WTC11 (cell line): ENCODE results near the gene PICK1. TPM values are rescaled to one million over a fixed set of nuclear protein-coding genes. Genes with fewer than 3 reads are reported as not detected.

ENCODE experiments used
- ATAC-seq: fragments of 200-7000 bp; cut with Tn5 transposase; 2 replicates; pipeline ENCODE4 v1.10.0; 2021; ENCODE audit warnings: mild to moderate bottlenecking, moderate library complexity
- CTCF ChIA-PET: fragments of 300-600 bp; sonication (Branson Sonifier 250); formaldehyde crosslinking; loops from one replicate; lab custom pipeline; 2021; ENCODE audit warnings: antibody characterized with exemption; lab: Charles Lee
- POLR2A ChIA-PET: fragments of 350-600 bp; sonication (Branson Sonifier 250); formaldehyde crosslinking; loops from one replicate; lab custom pipeline; 2021; ENCODE audit warnings: antibody characterized with exemption; lab: Charles Lee
- DNase-seq: peaks from one replicate; pipeline ENCODE4 v3.0.0; 2021; ENCODE audit warnings: low spot score
- H3K27ac Mint-ChIP-seq: 2 replicates; pipeline ENCODE4 v1.8.0; 2021; ENCODE audit warnings: mixed read lengths
- H3K27me3 Mint-ChIP-seq: 2 replicates; pipeline ENCODE4 v1.8.0; 2021; ENCODE audit warnings: low read depth, mild to moderate bottlenecking, moderate library complexity, mixed read lengths
- H3K36me3 Mint-ChIP-seq: 2 replicates; pipeline ENCODE4 v1.8.0; 2021; ENCODE audit warnings: mixed read lengths
- H3K4me1 Mint-ChIP-seq: 2 replicates; pipeline ENCODE4 v1.8.0; 2022; ENCODE audit warnings: mixed read lengths
- H3K4me3 Mint-ChIP-seq: 2 replicates; pipeline ENCODE4 v1.8.0; 2021; ENCODE audit warnings: mild to moderate bottlenecking, moderate library complexity, mixed read lengths
- H3K9me3 Mint-ChIP-seq: 2 replicates; pipeline ENCODE4 v1.8.0; 2021; ENCODE audit warnings: mixed read lengths
- CREB1 ChIP-seq: sonication (generic); formaldehyde crosslinking; IDR thresholded peaks from 2 replicates; pipeline ENCODE4 v1.8.0; 2023; ENCODE audit warnings: mild to moderate bottlenecking, missing genetic modification reagents
- FOXJ3 ChIP-seq: sonication (generic); formaldehyde crosslinking; IDR thresholded peaks from 2 replicates; pipeline ENCODE4 v1.9.0; 2021; ENCODE audit warnings: missing genetic modification reagents, mild to moderate bottlenecking, borderline replicate concordance
- GABPB1 ChIP-seq: sonication (generic); formaldehyde crosslinking; IDR thresholded peaks from 2 replicates; pipeline ENCODE4 v1.8.1; 2023; ENCODE audit warnings: mild to moderate bottlenecking, missing genetic modification reagents
- GTF2I ChIP-seq: fragments of 250-450 bp; sonication (Bioruptor Pico); conservative IDR thresholded peaks from 2 replicates; pipeline ENCODE4 v1.4.0; 2021; ENCODE audit warnings: mild to moderate bottlenecking
- IRF2 ChIP-seq: sonication (generic); formaldehyde crosslinking; IDR thresholded peaks from 2 replicates; pipeline ENCODE4 v1.8.0; 2022; ENCODE audit warnings: low read depth, missing genetic modification reagents, borderline replicate concordance
- JAZF1 ChIP-seq: fragments of 250-450 bp; sonication (Bioruptor Pico); IDR thresholded peaks from 2 replicates; pipeline ENCODE4 v1.9.0; 2021; ENCODE audit warnings: moderate library complexity, mild to moderate bottlenecking, inconsistent platforms
- NFE2L1 ChIP-seq: sonication (generic); formaldehyde crosslinking; IDR thresholded peaks from 2 replicates; pipeline ENCODE4 v1.8.1; 2023; ENCODE audit warnings: missing genetic modification reagents
- OVOL2 ChIP-seq: fragments of 250-450 bp; sonication (Bioruptor Pico); IDR thresholded peaks from 2 replicates; pipeline ENCODE4 v1.9.0; 2021; ENCODE audit warnings: mild to moderate bottlenecking, borderline replicate concordance
- PRRX2 ChIP-seq: fragments of 250-450 bp; sonication (Bioruptor Pico); IDR thresholded peaks from 2 replicates; pipeline ENCODE4 v1.8.0; 2021; ENCODE audit warnings: mild to moderate bottlenecking
- RORB ChIP-seq: fragments of 250-450 bp; sonication (Bioruptor Pico); IDR thresholded peaks from 2 replicates; pipeline ENCODE4 v1.9.0; 2021; ENCODE audit warnings: mild to moderate bottlenecking
- SMAD4 ChIP-seq: sonication (generic); formaldehyde crosslinking; IDR thresholded peaks from 2 replicates; pipeline ENCODE4 v1.8.0; 2022; ENCODE audit warnings: mild to moderate bottlenecking, missing genetic modification reagents
- SOX15 ChIP-seq: fragments of 250-450 bp; sonication (Bioruptor Pico); IDR thresholded peaks from 2 replicates; pipeline ENCODE4 v1.9.0; 2021; ENCODE audit warnings: mild to moderate bottlenecking
- TEAD4 ChIP-seq: sonication (generic); formaldehyde crosslinking; IDR thresholded peaks from 2 replicates; pipeline ENCODE4 v1.8.0; 2022; ENCODE audit warnings: mild to moderate bottlenecking, missing genetic modification reagents
- TP53 ChIP-seq: sonication (generic); formaldehyde crosslinking; IDR thresholded peaks from 2 replicates; pipeline ENCODE4 v1.8.1; 2023; ENCODE audit warnings: mild to moderate bottlenecking, missing genetic modification reagents
- ZNF232 ChIP-seq: sonication (generic); formaldehyde crosslinking; IDR thresholded peaks from 2 replicates; pipeline ENCODE4 v1.8.0; 2022; ENCODE audit warnings: mild to moderate bottlenecking, missing genetic modification reagents
- ZNF671 ChIP-seq: fragments of 250-450 bp; sonication (Bioruptor Pico); IDR thresholded peaks from 2 replicates; pipeline ENCODE4 v1.8.0; 2021; ENCODE audit warnings: mild to moderate bottlenecking
- total RNA-seq: library from RNA; stranded (reverse); gene quantifications from 3 replicates; pipeline ENCODE4 v1.2.3, GENCODE V29; 2021
- TF ChIP-seq, protein P1 (sequence below): fragments of 250-450 bp; sonication (Bioruptor Pico); IDR thresholded peaks from 2 replicates; pipeline ENCODE4 v1.9.0; 2021; ENCODE audit warnings: mild to moderate bottlenecking
- TF ChIP-seq, protein P2 (sequence below): fragments of 250-450 bp; sonication (Bioruptor Pico); IDR thresholded peaks from 2 replicates; pipeline ENCODE4 v1.9.0; 2021; ENCODE audit warnings: mild to moderate bottlenecking
- TF ChIP-seq, protein P3 (sequence below): sonication (generic); formaldehyde crosslinking; IDR thresholded peaks from 2 replicates; pipeline ENCODE4 v1.8.0; 2023; ENCODE audit warnings: mild to moderate bottlenecking, missing genetic modification reagents
- TF ChIP-seq, protein P4 (sequence below): sonication (generic); formaldehyde crosslinking; IDR thresholded peaks from 2 replicates; pipeline ENCODE4 v1.8.1; 2022; ENCODE audit warnings: mild to moderate bottlenecking, moderate library complexity, missing genetic modification reagents
- TF ChIP-seq, protein P5 (sequence below): fragments of 250-450 bp; sonication (Bioruptor Pico); conservative IDR thresholded peaks from 2 replicates; pipeline ENCODE4 v1.9.0; 2021; ENCODE audit warnings: mild to moderate bottlenecking

PICK1 gene
- total RNA-seq, 1 experiment from 2014 or later = 33.4 TPM

DNA sequence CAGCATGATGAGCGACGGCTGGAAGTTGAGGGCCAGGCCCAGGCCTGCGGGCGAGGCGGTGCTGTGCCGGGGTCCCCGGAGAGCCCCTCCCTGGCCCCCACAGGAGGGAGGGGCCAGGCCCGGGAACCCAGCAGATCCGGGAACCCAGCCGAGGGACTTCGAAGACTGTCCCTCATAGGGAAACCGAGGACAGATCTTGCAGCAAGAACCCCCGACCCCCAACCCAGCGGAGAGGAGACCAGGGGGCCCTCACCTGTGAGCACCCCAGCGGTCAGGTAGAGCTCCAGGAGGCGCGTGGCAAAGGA, 24.4 kb downstream of the PICK1 start:
- DNase-seq (no peak), ATAC-seq (no peak)
- Mint-ChIP-seq H3K27me3 (peaks cover 24% of the 10 kb centered on the region), H3K9me3 (no peaks in the 10 kb centered on the region), H3K4me1 (peaks cover 4% of the 10 kb centered on the region; the same call in 1 of the 2 replicates), H3K27ac (no peak overlapping the region), H3K36me3 (no peaks in the 10 kb centered on the region), H3K4me3 (no peak overlapping the region; the same call in 1 of the 2 replicates)
- no peak for TF ChIP-seq ZNF232 (CRISPR knock-in tag)
- no peak for TF ChIP-seq FOXJ3
- TF ChIP-seq, protein P1, sequence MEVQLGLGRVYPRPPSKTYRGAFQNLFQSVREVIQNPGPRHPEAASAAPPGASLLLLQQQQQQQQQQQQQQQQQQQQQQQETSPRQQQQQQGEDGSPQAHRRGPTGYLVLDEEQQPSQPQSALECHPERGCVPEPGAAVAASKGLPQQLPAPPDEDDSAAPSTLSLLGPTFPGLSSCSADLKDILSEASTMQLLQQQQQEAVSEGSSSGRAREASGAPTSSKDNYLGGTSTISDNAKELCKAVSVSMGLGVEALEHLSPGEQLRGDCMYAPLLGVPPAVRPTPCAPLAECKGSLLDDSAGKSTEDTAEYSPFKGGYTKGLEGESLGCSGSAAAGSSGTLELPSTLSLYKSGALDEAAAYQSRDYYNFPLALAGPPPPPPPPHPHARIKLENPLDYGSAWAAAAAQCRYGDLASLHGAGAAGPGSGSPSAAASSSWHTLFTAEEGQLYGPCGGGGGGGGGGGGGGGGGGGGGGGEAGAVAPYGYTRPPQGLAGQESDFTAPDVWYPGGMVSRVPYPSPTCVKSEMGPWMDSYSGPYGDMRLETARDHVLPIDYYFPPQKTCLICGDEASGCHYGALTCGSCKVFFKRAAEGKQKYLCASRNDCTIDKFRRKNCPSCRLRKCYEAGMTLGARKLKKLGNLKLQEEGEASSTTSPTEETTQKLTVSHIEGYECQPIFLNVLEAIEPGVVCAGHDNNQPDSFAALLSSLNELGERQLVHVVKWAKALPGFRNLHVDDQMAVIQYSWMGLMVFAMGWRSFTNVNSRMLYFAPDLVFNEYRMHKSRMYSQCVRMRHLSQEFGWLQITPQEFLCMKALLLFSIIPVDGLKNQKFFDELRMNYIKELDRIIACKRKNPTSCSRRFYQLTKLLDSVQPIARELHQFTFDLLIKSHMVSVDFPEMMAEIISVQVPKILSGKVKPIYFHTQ (CRISPR knock-in tag) = no peak
- TF ChIP-seq, protein P2, sequence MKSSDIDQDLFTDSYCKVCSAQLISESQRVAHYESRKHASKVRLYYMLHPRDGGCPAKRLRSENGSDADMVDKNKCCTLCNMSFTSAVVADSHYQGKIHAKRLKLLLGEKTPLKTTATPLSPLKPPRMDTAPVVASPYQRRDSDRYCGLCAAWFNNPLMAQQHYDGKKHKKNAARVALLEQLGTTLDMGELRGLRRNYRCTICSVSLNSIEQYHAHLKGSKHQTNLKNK = no peak
- no peak for TF ChIP-seq RORB (CRISPR knock-in tag)
- TF ChIP-seq NFE2L1 (CRISPR knock-in tag) = no peak
- no peak for TF ChIP-seq ZNF671
- no peak for TF ChIP-seq SMAD4 (CRISPR knock-in tag)
- TF ChIP-seq CREB1 (CRISPR knock-in tag) = no peak
- no peak for TF ChIP-seq TEAD4 (CRISPR knock-in tag)
- TF ChIP-seq SOX15 (CRISPR knock-in tag) = no peak
- no peak for TF ChIP-seq JAZF1 (CRISPR knock-in tag)
- no peak for TF ChIP-seq TP53 (CRISPR knock-in tag)
- no peak for TF ChIP-seq PRRX2 (CRISPR knock-in tag)
- TF ChIP-seq, protein P3, sequence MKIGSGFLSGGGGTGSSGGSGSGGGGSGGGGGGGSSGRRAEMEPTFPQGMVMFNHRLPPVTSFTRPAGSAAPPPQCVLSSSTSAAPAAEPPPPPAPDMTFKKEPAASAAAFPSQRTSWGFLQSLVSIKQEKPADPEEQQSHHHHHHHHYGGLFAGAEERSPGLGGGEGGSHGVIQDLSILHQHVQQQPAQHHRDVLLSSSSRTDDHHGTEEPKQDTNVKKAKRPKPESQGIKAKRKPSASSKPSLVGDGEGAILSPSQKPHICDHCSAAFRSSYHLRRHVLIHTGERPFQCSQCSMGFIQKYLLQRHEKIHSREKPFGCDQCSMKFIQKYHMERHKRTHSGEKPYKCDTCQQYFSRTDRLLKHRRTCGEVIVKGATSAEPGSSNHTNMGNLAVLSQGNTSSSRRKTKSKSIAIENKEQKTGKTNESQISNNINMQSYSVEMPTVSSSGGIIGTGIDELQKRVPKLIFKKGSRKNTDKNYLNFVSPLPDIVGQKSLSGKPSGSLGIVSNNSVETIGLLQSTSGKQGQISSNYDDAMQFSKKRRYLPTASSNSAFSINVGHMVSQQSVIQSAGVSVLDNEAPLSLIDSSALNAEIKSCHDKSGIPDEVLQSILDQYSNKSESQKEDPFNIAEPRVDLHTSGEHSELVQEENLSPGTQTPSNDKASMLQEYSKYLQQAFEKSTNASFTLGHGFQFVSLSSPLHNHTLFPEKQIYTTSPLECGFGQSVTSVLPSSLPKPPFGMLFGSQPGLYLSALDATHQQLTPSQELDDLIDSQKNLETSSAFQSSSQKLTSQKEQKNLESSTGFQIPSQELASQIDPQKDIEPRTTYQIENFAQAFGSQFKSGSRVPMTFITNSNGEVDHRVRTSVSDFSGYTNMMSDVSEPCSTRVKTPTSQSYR (CRISPR knock-in tag) = no peak
- no peak for TF ChIP-seq GABPB1 (CRISPR knock-in tag)
- TF ChIP-seq, protein P4, sequence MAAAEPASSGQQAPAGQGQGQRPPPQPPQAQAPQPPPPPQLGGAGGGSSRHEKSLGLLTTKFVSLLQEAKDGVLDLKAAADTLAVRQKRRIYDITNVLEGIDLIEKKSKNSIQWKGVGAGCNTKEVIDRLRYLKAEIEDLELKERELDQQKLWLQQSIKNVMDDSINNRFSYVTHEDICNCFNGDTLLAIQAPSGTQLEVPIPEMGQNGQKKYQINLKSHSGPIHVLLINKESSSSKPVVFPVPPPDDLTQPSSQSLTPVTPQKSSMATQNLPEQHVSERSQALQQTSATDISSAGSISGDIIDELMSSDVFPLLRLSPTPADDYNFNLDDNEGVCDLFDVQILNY (CRISPR knock-in tag) = no peak
- TF ChIP-seq IRF2 (CRISPR knock-in tag) = no peak
- no peak for TF ChIP-seq OVOL2
- ChIA-PET CTCF (interaction anchor here (1.7 to 14.3 kb wide), 3 partner anchors 19 to 33 kb away, joined by 6 to 183 read pairs (median 8); no protein-coding TSS in a partner anchor), POLR2A (no interaction called here)

DNA sequence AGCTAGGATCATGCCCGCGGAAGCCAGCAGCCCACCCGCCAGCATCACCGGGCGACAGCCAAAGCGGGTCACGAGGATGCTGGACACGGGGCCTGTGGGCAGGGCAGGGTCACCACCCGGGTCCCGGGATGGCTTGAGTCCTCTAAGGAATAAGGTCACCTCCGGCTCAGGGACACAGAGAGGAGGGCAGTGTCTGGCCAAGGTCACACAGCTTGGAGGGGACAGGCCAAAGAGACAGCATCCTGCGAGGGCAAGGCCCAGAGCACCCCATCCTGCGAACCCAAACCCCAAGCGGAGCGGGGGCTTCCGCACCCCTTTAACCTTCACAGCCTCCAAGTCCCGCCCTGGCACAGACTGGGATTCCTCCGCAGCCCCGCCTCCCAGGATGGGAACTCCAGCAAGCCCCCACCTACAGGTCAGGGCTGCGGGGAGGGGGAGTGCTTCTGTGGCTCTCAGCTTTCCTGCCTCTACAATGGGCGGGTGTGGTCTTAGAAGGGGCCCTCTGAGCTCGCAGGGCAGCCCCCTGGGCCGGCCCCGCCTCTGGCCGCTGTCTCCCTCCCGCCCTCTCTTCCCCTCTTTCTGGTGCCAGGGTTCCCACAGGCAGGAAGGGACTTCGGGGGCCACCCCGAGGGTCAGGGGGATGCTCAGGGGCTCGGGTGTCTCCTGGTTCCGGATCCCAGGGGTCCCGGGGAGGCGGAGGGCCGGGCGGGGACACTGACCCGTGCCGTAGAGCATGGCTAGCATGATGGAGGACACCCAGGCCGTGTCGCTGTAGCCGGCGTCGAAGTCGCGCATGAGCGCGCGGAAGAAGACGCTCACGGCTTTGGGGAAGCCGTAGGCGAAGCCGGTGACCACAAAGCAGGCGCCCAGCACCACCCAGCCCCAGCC, 25.0 kb downstream of the PICK1 start:
- ChIA-PET CTCF (interaction anchor here (0.6 to 14.3 kb wide), 5 partner anchors 19 to 331 kb away, joined by 3 to 183 read pairs (median 6); no protein-coding TSS in a partner anchor), POLR2A (no interaction called here)
- no peak for DNase-seq
- H3K4me1 Mint-ChIP-seq = peaks cover 4% of the 10 kb centered on the region; the same call in 1 of the 2 replicates
- H3K27me3 Mint-ChIP-seq = peaks cover 24% of the 10 kb centered on the region
- H3K9me3 Mint-ChIP-seq = no peaks in the 10 kb centered on the region
- no peak; the same call in 1 of the 2 replicates for ATAC-seq
- H3K4me3 Mint-ChIP-seq = no peak overlapping the region; the same call in 1 of the 2 replicates
- H3K36me3 Mint-ChIP-seq = no peaks in the 10 kb centered on the region
- no peak overlapping the region for H3K27ac Mint-ChIP-seq
- TF ChIP-seq, protein P5, sequence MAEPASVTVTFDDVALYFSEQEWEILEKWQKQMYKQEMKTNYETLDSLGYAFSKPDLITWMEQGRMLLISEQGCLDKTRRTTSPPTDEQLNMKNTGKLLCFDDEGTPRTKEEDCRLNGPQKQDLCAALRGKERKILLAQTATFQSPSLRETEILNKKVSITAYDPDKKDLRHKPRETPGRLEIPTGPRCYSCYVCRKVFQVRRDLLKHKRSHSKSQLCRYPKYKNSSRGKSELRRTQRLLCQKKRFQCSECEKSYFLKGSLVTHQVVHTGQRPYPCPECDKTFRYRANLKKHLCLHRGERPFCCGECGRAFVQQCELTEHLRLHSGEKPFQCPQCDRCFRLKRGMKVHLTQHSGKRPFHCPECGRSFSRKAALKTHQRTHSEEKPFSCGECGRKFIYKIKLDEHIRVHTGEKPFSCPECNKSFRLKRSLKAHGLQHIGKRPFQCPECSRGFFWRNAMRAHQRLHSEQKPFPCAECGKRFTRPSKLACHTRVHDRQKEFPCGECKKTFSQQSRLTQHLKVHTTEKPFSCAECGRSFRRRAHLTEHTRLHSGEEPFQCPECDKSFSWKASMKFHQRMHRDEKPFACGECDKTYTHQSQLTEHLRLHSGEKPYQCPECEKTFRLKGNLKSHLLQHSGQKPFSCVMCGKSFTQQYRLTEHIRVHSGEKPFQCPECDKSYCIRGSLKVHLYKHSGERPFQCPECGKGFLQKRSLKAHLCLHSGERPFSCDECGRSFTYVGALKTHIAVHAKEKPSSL (CRISPR knock-in tag) = no peak
- TF ChIP-seq SMAD4 (CRISPR knock-in tag) (no peak), RORB (CRISPR knock-in tag) (no peak), GTF2I (CRISPR knock-in tag) (0 out of 2 replicates have a peak, but pooled peaks have one; percentile 8)
- TF ChIP-seq, all 79 proteins: peak for 1
